ENCODE measurements around the gene HSPB6.
"Not testable (repeated sequence)": the region's sequence is repeated elsewhere in the genome, so short reads cannot be mapped to it uniquely, and the experiment has no call there.

HSPB6 gene

DNA sequence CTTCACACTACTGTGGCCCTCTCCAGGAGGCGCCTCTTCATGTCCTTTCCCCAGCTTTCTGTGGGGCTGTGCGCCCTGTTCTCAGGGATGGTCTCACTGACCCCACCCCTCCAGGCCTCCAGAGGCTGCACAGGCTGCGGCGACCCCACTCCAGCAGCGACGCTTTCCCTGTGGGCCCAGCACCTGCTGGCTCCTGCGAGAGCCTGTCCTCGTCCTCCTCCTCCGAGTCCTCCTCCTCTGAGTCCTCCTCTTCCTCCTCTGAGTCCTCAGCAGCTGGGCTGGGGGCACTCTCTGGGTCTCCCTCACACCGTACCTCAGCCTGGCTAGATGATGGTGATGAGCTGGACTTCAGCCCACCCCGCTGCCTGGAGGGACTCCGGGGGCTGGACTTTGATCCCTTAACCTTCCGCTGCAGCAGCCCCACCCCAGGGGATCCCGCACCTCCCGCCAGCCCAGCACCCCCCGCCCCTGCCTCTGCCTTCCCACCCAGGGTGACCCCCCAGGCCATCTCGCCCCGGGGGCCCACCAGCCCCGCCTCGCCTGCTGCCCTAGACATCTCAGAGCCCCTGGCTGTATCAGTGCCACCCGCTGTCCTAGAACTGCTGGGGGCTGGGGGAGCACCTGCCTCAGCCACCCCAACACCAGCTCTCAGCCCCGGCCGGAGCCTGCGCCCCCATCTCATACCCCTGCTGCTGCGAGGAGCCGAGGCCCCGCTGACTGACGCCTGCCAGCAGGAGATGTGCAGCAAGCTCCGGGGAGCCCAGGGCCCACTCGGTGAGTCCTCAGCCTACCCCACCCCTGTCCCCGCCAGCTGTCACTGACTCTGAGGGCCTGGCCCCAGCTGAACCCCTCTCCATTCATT is 29.7 kb upstream of the HSPB6 start:
- DNase-seq: no peak

DNA sequence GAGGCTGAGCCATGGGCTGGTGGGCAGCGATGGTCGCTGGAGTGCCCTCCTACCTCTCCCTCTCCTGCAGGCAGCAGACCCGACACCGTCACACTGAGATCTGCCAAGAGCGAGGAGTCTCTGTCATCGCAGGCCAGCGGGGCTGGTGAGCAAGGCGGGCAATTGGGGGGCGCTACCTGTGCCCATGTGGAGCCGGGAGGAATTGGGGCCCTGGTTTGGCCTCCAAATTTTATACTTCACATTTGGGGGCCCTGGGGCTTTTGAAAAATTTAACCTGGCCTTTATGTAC is 28.5 kb upstream of the HSPB6 start:
- DNase-seq: no peak

DNA sequence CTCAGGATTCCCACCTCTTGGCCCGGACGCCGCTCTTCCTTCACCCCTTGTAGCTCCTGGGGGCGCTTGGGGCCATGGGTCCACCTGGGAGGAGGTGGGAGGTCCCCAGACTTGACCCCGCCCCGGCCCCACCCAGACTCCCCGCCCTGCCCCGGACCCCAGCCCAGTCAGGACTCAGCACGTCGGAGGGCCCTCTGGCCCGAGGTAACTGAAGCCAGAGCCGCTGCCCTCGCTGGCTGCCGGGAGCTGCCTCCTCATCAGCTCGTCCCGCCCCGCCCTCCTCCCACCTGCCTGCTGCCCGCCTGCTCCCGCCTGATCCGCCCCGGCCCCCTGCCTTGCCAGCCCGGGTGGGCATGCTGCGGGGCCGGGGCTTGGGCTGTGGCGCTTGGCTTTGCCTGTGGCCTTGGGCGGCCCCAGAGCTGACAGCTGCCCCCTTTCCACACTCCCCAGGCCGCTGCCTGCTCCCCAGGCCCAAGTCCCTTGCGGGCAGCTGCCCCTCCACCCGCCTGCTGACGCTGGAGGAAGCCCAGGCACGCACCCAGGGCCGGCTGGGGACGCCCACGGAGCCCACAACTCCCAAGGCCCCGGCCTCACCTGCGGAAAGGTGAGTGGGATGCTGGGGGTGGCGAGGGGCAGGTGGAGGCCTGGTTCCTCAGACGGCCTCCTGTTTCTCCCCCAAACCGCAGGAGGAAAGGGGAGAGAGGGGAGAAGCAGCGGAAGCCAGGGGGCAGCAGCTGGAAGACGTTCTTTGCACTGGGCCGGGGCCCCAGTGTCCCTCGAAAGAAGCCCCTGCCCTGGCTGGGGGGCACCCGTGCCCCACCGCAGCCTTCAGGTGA is 27.9 kb upstream of the HSPB6 start:
- DNase-seq: no peak

DNA sequence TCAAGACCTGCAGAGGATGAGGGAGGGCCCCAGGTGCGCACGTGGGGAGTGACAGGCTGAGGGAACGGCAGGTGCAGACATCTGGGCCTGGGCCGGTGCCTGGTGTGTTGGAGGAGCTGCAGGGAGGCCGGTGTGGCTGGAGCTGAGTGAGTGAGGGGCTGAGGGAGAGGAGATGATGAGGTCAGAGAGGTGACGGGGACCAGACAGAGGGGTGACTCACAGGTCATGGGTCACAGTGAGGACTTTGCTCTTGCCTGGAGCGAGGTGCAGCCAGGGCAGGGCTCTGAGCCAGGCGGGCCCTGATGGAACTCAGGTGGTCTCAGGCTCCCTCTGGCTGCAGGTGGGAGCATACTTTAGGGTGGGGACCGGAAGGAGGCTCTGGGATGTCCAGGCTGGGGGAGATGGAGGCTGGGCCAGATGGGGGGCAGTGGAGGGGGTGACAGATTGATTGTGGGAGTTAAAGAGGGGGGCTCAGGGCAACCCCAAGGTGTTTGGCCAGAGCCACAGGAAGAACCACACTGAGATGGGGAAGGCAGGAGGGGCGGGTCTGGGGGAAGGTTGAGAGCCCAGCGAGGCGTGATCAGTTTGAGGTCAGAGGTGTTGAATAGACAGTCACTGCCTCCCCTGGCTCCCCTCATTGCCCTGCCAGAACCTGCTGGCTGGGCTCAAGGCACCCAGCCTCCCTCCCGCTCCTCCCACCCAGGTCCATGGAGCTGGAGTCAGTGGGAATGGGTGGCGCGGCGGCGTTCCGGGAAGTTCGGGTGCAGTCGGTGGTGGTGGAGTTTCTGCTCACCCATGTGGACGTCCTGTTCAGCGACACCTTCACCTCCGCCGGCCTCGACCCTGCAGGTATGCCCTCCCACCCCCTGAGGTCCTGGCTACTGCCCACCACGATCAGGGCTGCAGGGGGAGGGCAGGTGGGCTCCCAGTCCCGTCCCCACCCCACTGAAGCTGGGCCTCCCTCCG is 26.9 kb upstream of the HSPB6 start:
- no peak for DNase-seq

DNA sequence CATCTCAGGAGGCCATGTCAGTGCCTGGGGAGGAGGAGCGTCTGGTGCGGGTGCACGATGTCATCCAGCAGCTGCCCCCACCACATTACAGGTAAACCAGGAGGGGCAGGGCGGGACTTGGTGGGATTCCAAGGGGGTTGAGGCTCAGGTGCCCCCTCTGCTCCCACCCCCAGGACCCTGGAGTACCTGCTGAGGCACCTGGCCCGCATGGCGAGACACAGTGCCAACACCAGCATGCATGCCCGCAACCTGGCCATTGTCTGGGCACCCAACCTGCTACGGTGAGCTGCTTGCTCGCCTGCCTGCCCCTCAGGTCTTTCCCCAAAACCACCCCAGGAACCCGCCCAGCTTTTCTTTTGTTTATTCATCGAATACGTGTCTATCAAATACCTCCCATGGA is 25.8 kb upstream of the HSPB6 start:
- DNase-seq: no peak

DNA sequence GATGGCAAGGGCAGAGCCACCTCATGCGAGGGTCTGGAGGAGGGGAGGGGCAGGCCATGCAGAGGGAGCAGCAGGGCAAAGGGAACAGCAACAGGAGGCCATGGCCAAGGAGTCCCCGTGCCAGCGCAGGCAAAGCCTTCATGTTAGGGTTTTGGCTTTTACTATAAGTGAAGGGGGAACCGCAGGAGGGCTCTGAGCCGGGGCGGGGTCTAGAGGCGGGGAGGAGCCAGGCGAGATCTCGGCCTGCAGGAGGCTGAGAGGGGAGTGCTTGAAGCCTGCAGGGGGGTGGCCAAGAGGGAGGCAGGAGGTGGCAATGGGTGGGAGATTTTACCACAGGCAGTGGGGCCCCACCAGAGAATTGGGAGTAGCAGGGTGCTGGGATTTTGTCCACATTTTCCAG is 24.8 kb upstream of the HSPB6 start:
- no peak for DNase-seq

DNA sequence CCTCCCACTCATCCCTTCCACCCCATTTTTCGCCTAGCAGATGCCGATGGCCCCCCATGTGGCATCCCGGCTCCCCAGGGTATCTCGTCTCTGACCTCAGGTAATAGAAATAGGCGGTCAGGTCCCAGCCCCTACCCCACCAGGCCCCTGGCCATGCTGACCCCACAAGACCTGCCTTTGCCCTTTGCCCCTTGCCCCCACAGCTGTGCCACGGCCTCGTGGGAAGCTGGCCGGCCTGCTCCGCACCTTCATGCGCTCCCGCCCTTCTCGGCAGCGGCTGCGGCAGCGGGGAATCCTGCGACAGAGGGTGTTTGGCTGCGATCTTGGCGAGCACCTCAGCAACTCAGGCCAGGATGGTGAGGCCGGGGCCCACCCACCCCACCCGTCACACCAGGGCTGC is 23.9 kb upstream of the HSPB6 start:
- no peak for DNase-seq

DNA sequence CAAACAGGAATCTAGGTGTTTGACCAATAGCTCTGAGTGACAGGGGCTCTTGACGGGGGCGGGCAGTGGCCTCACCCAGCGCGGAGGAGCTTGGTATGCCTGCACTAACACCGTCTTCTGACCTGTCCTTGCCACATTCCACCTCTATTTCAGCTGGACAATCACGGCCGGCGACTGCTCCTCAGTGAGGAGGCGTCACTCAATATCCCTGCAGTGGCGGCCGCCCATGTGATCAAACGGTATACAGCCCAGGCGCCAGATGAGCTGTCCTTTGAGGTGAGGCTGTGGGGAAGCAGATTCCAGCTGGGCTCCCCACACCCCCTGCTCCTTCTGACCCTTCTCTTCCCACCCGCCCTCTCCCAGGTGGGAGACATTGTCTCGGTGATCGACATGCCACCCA is 23.2 kb upstream of the HSPB6 start:
- no peak for DNase-seq

DNA sequence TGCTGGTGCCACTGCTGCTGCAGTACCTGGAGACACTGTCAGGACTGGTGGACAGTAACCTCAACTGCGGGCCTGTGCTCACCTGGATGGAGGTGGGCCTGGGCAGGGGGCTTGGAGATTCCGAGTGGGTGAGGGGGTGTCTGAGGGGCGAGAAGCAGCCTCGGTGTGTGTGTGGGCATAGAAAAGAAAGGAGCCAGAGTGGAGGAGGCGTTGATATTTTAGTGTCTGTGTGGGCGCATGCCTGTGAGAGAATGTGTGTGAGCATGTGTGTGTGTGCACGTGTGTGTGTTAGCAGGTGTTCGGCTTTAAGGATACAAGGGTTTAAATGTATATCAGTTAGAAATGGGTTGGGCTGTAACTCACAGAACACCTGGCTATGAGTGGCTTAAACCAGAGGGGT is 22.2 kb upstream of the HSPB6 start:
- no peak for DNase-seq

DNA sequence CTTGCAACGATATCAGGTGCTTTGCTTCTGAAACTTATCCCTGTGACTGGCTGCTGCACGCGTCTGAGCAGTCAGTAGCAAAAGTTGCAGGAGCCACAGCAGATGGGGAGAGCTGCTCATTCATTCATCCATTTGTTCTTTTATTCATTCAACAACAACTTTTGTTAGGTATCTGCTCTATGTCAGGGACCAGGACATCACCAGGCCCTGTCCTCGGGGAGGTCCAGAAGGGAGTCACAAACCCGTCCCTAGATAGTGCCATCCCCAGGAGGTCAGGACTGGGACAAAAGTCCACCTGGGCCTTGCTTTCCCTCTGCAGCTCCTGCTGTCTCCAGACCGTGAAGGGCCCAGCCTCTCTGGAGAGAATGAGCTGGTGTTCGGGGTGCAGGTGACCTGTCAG is 21.1 kb upstream of the HSPB6 start:
- no peak for DNase-seq

DNA sequence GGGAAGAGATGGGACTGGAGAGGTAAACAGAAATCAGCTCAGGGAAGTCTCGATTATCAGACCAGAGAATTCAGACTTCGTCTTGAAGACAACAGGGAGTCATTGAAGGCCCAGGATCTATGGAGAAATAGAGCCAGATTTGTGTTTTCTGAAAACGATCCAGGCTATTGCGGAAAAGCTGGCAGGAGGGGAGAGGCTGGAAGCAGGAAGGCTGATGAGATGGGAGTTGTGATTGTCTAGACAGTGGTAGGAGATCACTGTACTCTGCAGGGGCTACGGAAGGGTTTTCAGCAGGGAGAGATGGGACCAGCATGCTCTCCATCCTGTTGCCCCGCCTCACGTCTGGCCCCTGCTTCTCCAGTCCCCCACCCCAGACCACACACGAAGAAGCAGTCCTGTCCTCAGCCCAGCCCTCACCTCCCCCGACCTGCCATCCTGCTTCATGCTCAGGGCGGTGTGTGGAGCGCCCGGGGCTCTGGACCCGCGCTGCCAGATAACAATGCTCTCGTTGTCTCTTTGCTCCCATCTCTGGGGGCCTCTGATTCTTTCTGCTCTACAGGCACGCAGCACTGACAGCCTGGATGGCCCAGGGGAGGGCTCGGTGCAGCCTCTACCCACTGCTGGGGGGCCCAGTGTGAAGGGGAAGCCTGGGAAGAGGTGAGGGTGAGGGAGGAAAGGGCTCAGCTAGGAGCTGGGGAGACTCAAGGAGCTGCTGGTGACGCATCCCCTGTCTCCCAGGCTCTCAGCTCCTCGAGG is 20.4 kb upstream of the HSPB6 start:
- no peak for DNase-seq

DNA sequence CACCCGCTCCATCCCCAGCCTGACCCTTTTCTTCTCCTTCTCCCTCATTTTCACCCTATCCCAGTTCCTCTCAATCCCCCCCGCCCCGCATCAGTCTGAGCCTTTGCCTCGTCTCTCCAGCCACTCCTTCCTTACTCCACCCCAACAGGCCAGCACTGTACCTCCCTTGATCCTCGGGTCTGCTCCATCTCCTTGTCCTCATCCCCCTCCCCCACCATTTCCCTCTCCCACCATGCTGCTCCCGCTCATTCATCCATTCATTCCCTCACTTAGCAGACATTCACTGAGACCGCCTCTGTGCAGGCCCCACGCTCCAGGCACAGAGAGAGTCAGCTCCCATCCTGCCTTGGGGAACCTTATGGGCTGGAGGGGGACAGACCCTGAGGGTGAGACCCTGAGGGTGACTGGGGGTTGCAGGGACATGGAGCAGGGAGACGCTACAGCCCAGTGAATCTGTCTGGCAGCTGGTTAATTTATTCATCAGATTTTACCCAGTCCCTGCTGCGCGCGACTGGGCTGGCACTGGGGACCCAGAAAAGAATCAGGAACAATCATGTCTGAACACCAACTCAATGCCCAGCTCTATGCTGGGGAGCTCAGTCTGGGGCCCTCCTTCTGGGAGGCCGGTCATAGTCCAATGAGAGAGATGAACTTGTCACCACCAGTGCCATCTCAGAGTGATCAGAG is 19.4 kb upstream of the HSPB6 start:
- DNase-seq: no peak

DNA sequence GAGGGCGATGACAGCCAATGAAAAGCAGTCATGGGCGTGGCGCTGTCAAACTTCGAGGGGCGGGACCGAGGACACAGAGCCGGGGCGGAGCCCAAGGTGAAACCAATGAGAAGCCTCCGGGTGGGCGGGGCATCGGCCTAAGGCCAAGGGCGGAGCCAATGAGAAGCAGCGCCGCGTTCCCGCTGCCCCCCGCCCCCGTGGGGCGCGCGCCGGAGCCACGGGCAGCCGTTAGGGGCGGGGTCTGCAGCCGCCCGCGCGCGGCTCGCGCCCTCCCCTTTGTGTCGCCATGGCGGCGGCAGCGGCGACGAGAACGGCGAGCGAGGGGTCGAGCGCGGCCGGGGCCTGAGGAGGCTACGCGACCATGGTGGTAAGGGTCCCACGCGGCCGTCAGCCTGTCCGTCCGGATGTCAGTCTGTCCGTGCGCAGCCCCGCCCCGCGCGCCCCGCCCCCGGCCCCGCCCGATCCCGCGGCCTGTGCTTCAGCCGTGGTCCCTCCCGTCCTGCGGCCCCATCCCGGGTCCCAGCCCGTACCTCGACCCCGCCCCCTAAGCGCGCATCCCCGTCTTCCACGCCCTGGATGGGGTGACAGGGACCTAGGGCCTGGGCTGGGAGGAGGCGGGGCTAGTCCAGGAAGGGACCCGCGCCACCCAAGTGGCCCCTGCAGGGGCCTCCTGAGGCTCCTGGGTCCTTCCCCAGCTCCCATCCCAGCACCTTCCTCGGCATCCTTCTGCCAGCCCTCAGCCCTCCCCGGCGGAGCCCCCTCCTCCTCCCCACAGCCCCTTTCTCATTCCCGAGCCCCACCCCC is 18.7 kb upstream of the HSPB6 start, which contains the start of gene ARHGAP33:
Gene ARHGAP33 (plus strand): TSS at position 267 of the 804 bp plus-strand sequence. CDS start 95 bp downstream, at position 362.
- peak; percentile 99 to 100 (median 100) for DNase-seq

DNA sequence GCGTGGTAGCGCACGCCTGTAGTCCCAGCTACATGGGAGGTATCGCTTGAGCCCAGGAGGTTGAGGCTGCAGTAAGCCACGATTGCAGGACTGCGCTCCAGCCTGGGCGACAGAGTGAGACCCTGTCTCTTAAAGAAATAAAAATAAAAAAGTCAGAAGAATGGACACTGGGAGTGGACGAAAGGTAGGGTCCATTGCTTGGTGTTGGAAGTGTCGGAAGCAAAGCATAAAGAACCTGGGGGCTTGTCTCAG is 18.1 kb upstream of the HSPB6 start:
- DNase-seq: no peak

DNA sequence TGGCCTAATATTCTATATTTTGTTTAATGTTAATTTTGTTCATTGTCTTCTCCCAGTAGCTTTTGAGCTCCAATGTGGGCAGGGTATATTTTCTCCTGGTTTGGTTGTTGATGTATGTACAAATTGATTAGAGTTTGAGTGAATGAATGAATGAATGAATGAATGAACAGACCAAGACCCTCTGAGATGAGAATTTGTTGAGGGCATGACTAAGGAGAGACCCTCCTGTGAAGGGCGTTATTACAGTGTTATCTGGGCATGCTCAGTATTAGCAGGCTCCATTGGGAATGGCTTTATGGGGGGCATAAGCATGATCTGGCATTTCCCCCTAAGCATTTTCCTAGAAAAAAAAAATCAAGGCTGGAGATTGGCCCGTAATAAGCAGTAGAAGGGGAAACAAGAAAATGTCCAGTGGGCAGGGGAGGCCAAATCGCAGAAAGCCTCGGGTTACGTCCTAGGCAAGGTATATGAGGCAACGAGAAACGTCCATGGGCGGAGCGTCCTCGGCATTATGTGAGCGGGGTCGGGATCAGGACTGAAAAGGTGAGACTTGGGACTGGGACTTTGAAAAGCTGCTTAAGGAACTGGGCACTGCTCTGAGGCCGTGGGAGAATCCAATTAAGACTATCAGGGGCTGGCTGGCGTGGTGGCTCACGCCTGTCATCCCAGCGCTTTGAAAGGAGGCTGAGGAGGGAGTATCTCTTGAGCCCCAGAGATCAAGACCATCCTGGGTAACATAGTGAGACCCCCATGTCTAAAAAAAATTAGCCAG is 17.6 kb upstream of the HSPB6 start:
- no peak for DNase-seq

DNA sequence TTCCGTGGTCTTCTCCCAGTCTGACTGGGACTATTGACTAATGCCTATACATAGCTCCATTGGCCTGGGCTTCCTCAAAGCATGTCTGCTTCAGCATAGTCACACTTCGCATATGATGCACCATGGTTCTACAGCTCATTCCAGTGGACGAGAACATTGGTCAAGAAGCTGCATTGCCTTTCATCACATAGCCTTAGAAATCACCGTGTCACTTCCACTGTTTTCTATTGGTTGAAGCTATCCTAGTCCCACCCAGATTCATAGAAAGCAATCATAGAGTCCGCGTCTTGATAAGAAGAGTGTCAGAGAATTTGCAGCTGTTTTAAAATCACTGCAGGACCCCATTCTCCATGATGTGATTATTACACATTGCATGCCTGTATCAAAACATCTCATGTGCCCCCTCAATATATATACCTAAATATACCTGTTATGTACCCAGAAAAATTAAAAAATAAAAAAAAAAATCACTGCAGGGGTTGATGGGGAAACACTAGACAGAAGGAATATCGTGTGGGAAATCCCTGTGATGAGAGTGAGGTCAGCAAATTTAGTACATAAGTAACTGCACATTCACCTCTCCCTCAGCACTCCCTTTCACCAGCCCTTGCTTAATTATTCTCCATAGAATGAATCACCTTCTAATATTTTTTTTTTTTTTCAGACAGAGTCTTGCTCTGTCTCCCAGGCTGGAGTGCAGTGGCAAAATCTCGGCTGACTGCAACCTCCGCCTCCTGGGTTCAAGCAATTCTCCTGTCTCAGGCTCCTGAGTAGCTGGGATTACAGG is 16.4 kb upstream of the HSPB6 start:
- no peak for DNase-seq

DNA sequence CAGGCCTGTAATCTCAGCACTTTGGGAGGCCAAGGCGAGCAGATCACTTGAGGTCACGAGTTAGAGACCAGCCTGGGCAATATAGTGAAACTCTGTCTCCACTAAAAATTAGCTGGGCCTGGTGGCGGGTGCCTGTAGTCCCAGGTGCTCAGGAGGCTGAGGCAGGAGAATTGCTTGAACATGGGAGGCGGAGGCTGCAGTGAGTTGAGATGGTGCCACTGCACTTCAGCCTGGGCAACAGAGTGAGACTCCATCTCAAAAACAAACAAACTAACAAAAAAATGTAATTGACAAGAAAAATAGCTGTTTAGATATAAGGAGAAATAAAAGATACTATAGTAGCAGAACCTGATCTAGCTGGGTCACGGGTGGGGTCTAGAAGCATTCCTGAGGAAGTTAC is 15.5 kb upstream of the HSPB6 start:
- DNase-seq: not testable (repeated sequence)

DNA sequence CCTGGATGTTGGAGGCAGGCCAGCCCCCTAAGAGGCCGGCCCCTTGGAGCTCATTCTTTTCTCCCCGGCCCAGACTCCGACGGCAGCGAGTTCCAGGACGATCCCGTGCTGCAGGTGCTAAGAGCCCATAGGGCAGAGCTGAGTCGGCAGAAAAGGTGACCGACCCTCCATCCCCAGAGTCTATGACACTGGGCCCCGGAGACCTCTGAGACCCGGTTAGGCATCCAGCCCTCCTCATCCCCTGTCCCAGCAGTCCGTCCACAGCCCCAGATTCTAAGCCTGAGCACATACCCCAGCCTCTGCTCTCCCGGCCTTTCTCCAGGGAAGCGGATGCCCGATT is 11.2 kb upstream of the HSPB6 start:
- DNase-seq: no peak
